Measurements from ENCODE around the gene NANS. TPM values are rescaled to one million over a fixed set of nuclear protein-coding genes. Genes with fewer than 3 reads are reported as not detected.
"Not testable (repeated sequence)": the region's sequence is repeated elsewhere in the genome, so short reads cannot be mapped to it uniquely, and the experiment has no call there.

NANS gene
- total RNA-seq, 1 donor from 2014 or later, result 28.2 TPM

DNA sequence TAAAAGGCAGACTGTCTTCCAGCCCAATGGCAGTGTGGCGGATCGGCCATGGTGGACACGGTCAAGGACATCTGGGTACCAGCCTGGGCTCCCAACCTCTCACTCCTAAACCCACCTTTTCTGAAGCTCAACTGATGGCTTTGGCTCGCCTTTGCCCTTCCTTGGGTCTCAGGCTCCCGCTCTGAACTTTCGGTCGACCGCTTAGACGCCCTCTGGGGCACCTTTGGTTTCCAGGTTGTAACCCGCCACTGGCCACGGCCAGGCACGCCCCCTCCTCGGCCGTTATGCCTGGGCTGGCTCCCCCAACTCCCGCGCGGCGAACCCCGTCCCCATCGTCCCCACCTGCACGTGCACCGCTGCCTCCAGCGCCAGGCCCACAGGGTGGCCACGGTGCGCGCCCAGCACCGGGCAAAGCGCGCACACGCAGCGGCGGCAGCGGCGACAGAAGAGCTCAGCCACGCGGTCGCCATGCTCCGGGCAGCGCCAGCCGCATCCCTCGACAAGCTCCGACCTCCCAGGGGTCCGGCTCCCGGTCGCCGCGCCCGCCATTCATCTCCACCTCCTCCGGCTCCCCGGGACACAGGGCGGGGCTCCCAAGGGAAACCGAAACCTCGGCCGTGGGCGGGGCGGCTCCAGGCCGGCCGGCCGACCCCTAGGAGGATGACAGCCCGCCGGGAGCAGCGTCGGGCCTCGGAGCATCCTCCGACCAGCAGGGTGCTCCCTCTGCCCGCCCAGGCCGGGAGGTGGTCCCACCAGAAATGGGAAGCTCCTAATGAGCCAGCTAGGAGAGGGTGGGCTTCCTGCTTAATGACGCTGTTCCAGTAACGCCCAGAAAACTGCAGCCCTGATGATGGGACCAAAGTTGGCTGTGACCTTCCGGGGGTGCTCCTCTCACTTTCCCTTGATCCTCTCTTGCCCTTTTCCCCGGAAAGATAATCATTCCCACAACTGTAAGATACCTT, 62.4 kb downstream of the NANS start, which contains the start of gene TRIM14:
TSS of gene TRIM14 (minus strand) at position 583 of the 962 bp plus-strand sequence. CDS start at position 549, 34 bp downstream.
- ATAC-seq (peak; percentile 68), DNase-seq (ENCODE audit: low spot score) (peak; percentile 72)
- intact Hi-C loops (cut with DNase I), result no loop called here

DNA sequence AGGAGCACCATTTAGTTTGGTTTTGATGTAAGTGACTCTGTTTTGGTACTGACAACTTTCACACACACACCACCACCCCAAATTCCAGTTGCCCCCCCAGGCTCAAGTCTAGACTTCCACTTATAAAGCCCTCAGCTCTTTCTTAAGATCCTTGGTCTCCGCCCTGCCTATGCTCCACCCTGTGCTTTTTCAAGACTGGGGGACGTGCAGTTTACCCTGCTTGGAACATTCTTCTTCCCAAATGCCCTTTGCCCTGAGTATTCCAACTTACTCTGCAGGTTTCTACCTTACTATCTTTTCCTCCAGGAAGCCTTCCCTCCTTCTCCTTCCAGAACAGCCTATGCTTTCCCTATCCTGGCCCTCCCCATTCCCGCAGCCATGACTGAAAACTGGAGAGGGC, 63.9 kb downstream of the NANS start:
- DNase-seq (ENCODE audit: low spot score), result no peak
- intact Hi-C loops (cut with DNase I), result no loop called here
- no peak for ATAC-seq

DNA sequence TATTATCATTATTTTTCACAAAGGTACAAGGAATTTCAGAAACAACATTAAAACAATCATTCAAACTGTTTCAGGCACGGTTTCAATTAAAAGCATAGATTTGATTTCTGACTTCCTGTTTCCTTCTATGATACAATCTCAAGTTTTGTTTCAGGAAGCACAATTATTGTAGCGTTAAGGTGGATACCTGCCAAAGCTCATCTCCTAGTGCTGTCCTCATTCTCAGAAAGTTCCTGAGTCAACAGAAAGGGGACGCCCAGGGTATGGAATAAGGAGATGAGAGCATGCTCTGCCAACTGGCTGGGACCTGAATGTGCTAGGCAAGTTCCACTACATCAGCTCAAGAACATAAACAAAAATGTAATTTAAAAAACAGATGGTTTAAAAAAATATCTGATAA, 64.5 kb downstream of the NANS start:
- ATAC-seq, result no peak
- no peak for DNase-seq (ENCODE audit: low spot score)
- intact Hi-C loops (cut with DNase I), result no loop called here

DNA sequence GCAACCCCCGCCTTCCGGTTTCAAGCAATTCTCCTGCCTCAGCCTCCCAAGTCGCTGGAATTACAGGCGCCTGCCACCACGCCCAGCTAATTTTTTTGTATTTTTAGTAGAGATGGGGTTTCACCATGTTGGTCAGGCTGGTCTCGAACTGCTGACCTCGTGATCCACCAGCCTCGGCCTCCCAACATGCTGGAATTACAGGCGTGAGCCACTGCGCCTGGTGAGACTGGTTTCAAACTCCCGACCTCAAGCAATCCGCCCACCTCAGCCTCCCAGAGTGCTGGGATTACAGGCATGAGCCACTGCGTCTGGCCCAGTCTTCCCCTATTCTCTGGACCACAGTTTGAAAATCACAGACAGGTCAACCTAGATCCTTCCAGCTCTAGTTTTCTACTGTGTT, 67.6 kb downstream of the NANS start:
- not testable (repeated sequence) for ATAC-seq

DNA sequence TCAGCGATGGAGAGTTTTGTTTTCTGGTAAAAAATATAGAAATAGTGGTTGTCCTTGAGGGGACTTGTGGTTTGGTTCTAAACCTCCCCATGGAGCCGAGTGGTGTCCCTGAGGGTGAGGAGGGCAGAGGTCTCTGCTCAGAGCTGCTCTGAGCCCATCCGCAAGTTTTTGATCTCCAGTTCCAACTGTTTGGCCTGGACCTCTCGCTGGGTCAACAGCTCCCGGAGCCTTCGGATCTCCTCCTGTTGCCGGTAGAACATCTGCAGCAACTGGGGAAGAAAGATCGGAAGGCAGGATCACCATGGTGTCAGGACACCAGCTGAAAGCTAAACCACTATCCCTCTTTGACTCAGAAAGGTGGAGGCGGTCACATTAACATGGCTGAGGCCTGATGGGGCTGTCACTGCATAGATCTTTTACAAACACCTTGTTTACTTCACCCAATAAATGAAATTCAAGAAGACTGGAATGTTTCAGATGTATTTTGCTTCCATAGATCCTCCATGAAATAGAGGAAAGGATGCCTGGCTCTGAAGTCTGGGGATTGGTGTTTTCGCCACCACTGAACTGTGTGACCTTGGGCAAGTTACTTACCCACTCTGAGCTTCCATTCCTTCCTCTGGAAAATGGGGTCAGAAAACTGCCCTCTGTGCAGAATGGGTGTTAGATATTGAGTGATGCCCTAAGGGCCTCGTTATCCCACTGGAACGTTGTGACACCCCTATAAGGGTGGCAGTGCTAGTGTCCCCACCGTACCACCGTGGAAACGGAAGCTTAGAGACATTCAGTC, 68.3 kb downstream of the NANS start:
- intact Hi-C loops (cut with DNase I), result no loop called here
- no peak for DNase-seq (ENCODE audit: low spot score)
- ATAC-seq, result no peak

More for the DNA sequence above, 67.6 kb downstream of the NANS start:
- intact Hi-C loops (cut with DNase I); DNase-seq (ENCODE audit: low spot score): not testable (repeated sequence)

DNA sequence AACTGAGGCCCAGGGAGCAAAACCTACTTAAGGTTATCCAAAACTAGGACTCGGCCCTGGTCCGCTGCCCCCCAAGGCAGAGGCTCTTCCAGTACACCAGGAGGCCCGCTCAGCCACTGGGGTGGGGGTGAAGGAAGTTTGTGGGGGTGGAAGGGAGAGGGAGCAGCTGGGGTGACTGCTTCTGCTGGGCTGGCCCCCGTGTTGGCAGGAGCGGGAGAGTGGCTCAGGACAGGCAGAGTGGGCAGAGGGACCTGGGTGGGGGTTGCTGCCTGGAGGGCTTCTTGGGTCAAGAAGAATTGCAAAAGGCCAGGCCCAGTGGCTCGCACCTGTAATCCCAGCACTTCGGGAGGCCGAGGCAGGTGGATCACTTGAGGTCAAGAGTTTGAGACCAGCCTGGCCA, 70.7 kb downstream of the NANS start:
- intact Hi-C loops (cut with DNase I), result no loop called here
- ATAC-seq, result no peak
- DNase-seq (ENCODE audit: low spot score), result no peak

DNA sequence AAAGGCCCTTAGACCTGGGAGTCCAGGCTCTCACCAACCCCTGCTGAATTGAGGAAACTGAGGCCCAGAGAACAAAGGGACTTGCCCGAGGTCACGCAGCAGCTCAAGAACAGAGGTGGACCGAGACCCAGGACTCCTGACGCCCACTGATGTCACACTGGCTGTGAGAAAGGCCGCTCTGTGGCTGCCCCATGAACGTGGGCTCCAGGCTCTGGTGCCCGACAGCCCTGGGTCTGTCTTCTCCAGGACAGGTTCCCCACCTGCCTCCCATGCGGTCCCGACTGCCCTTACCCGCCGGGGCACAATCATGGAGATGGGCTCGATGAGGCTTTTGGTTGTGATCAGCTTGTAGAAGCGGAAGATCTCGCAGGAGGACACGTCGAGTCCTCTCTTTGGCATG, 71.8 kb downstream of the NANS start:
- intact Hi-C loops (cut with DNase I), result no loop called here
- DNase-seq (ENCODE audit: low spot score) (no peak), ATAC-seq (no peak)

DNA sequence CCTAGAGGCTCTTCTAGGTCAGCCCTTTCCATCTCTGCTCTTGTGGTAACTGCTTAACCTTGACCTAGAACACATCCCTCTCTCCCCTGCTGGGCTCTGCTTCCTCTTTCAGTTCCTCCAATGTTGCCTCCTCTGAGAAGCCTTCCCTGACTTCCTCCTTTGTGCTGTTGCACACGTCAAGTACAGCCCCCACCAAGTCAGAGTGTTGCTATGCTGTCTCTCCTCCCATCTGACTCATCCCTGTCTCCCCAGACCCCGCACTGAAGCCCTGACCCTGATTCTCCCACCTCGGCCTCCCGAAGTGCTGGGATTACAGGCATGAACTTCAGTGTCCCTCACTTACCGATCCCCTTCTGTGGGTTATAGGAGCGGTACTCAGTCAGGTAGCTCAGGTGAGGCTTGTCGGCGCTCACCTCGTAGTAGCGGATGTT, 72.9 kb downstream of the NANS start:
- ATAC-seq, result peak; percentile 67
- DNase-seq (ENCODE audit: low spot score), result no peak
- intact Hi-C loops (cut with DNase I), result no loop called here

DNA sequence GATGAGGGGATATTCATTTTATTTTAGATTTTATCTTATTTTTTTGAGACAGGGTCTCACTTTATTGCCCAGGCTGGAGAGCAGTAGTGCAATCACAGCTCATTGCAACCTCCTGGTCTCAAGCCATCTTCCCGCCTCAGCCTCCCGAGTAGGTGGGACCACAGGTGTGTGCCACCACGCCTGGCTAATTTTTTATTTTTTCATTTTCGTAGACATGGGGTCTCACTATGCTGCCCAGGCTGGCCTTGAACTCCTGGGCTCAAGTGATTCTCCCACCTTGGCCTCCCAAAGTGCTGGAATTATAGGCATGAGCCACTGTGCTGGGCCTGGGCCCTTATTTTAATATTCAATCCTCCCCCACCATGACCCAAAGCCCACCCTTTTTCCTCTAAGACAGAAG, 73.5 kb downstream of the NANS start:
- ATAC-seq; DNase-seq (ENCODE audit: low spot score); intact Hi-C loops (cut with DNase I): not testable (repeated sequence)

DNA sequence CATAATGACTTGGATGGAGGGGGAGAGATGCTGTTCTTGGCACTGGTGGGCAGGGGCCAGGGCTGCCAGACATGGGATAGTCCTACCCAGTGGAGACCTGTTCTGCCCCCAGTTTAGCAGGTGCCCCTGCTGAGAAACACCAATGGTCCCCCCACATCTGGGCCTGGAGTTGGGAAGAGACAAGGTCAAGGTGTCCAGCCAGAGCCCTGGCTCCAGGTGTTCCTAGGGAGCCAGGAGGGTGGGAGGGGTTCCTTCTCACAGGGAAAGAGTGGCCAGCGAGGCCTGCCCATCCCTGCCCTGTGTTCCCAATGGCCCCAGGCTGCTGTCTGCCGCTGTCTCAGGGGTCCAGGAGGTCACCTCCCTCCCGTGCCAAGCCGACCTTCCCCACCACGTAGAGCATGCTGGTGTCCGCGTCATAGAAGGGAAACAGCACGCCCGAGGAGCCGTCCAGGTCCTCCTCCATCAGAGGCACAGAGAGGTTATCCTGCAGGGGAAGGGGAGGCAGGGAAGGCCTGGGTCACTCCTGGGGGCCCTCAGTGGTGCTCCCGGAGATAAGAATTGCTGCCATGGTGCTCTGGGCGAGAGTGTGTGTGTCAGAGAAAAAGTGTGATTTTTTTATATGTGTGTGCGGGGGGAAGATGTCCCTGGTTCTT, 74.2 kb downstream of the NANS start:
- DNase-seq (ENCODE audit: low spot score) (no peak), ATAC-seq (no peak)
- intact Hi-C loops (cut with DNase I), result no loop called here

DNA sequence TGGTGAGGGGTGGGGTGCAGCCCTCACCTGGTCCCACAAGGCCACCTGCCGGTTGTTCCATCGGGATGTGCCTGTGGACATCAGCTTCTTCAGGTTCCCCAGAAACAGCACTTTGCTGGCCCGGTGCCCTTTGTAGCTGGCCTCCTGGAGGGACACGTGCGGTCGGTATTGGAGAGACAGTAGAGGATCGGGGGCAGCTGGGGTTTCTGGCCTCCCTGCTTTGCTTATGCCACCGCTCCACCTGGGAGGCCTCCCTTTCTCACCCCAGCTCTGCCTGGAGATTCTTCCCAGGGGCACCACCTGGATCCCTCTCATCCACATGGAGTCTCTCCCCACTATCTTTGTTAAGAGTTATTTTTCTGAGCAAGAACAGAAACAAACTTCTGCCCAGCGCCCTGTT, 75.6 kb downstream of the NANS start:
- no peak for ATAC-seq
- no peak for DNase-seq (ENCODE audit: low spot score)
- intact Hi-C loops (cut with DNase I), result no loop called here

Other genes starting within 250 kb of the NANS start
- gene FOXE1, start 203.5 kb upstream of the NANS start, total RNA-seq, result not detected
- 15.6 TPM for gene TRMO, start 134.2 kb upstream of the NANS start, total RNA-seq
- 6.4 TPM for gene HEMGN, start 118.6 kb upstream of the NANS start, total RNA-seq
- 145 TPM for gene ANP32B, start 73.4 kb upstream of the NANS start, total RNA-seq
- gene TRIM14, start 62.5 kb downstream of the NANS start, total RNA-seq, result 12.6 TPM
- 3.7 TPM for gene CORO2A, start 135.9 kb downstream of the NANS start, total RNA-seq
- gene TBC1D2, start 198.9 kb downstream of the NANS start, total RNA-seq, result 16.3 TPM

All from sciatic nerve (tissue), 2 donors.